Immature natural killer cell (primary cell): ENCODE data around the gene HID1. TPM values are rescaled to one million over a fixed set of nuclear protein-coding genes. Genes with fewer than 3 reads are reported as not detected.

Experiments used
- DNase-seq, 3 donors: peaks; one replicate each; pipeline ENCODE4 v3.0.0; 2022; ENCODE audit warnings: mixed read lengths in 1 of 3
- H3K27ac Mint-ChIP-seq, 6 donors: one replicate each; pipeline ENCODE4 v1.8.0; 2020; ENCODE audit warnings: mixed read lengths in 6 of 6, mild to moderate bottlenecking in 5 of 6, inconsistent platforms in 4 of 6, moderate library complexity in 3 of 6
- H3K27me3 Mint-ChIP-seq, 3 donors: one replicate each; pipeline ENCODE4 v1.8.0; 2020 to 2021; ENCODE audit warnings: low read depth in 3 of 3, mild to moderate bottlenecking in 3 of 3, mixed read lengths in 3 of 3, moderate library complexity in 3 of 3, inconsistent platforms in 1 of 3
- H3K36me3 Mint-ChIP-seq, 3 donors: one replicate each; pipeline ENCODE4 v1.8.0; 2020; ENCODE audit warnings: mixed read lengths in 3 of 3, inconsistent platforms in 2 of 3, mild to moderate bottlenecking in 2 of 3
- H3K4me1 Mint-ChIP-seq, 2 donors: one replicate each; pipeline ENCODE4 v1.8.0; 2020; ENCODE audit warnings: inconsistent platforms in 2 of 2, mild to moderate bottlenecking in 2 of 2, mixed read lengths in 2 of 2, moderate library complexity in 1 of 2
- H3K4me3 Mint-ChIP-seq, 5 donors: one replicate each; pipeline ENCODE4 v1.8.0; 2020; ENCODE audit warnings: mild to moderate bottlenecking in 5 of 5, mixed read lengths in 5 of 5, inconsistent platforms in 3 of 5, moderate library complexity in 3 of 5
- H3K9me3 Mint-ChIP-seq, 6 donors: one replicate each; pipeline ENCODE4 v1.8.0; 2020; ENCODE audit warnings: mild to moderate bottlenecking in 6 of 6, mixed read lengths in 6 of 6, inconsistent platforms in 4 of 6, moderate library complexity in 3 of 6
- polyA plus RNA-seq, 3 donors: library from polyadenylated mRNA; unstranded; fragments of 300-500 nt; fragmentation: Illumina TruSeq; gene quantifications; one replicate each; pipeline ENCODE4 v1.2.3, GENCODE V29; 2021

Gene HID1
- under 1 TPM in 2 of 3 donors, not detected in 1; 0.34 to 0.94 TPM for polyA plus RNA-seq

GRCh38 chr17:74972107-74972972, at the start of gene HID1:
Gene HID1 (minus strand): TSS chr17:74972759. CDS start chr17:74972656, 103 bp downstream.
- Mint-ChIP-seq H3K4me3 (peak within 1 kb of the TSS; percentile 83 to 95 (median 88)), H3K4me1 (peaks cover 4 to 6% of the 10 kb centered on the region in 2 donors), H3K36me3 (no peaks in the 10 kb centered on the region), H3K27ac (peak within 1 kb of the TSS in 3 of 6 donors; percentile 3 to 76 (median 62)), H3K9me3 (no peaks in the 10 kb centered on the region), H3K27me3 (peaks cover 6 to 24% (median 12%) of the 10 kb centered on the region in 3 donors)
- DNase-seq: peak; percentile 48 to 61 (median 57)

- no peak overlapping the region for H3K27ac Mint-ChIP-seq
- peaks cover 14 to 15% of the 10 kb centered on the region in 2 donors for H3K4me1 Mint-ChIP-seq
- peaks cover 20 to 33% (median 21%) of the 10 kb centered on the region in 3 donors for H3K36me3 Mint-ChIP-seq
- H3K4me3 Mint-ChIP-seq: no peak overlapping the region
- DNase-seq: no peak
- H3K9me3 Mint-ChIP-seq: no peaks in the 10 kb centered on the region
- peaks cover 0 to 5% (median 0%) of the 10 kb centered on the region in 3 donors for H3K27me3 Mint-ChIP-seq
Observed at GRCh38 chr17:75020331-75021110, 48.0 kb upstream of the HID1 start.

- H3K27me3 Mint-ChIP-seq: peaks cover 0 to 2% (median 0%) of the 10 kb centered on the region in 3 donors
- H3K27ac Mint-ChIP-seq: no peak overlapping the region
- no peaks in the 10 kb centered on the region for H3K9me3 Mint-ChIP-seq
- no peak overlapping the region for H3K4me3 Mint-ChIP-seq
- peaks cover 21 to 38% (median 23%) of the 10 kb centered on the region in 3 donors for H3K36me3 Mint-ChIP-seq
- H3K4me1 Mint-ChIP-seq: peaks cover 11 to 15% of the 10 kb centered on the region in 2 donors
- no peak for DNase-seq
Observed at GRCh38 chr17:75019710-75020109, 47.2 kb upstream of the HID1 start.

- no peak for DNase-seq
- Mint-ChIP-seq H3K36me3 (peaks cover 21 to 40% (median 23%) of the 10 kb centered on the region in 3 donors), H3K9me3 (no peaks in the 10 kb centered on the region), H3K4me3 (no peak overlapping the region), H3K27me3 (peaks cover 0 to 2% (median 0%) of the 10 kb centered on the region in 3 donors), H3K4me1 (peaks cover 10 to 17% of the 10 kb centered on the region in 2 donors), H3K27ac (no peak overlapping the region)
Observed at GRCh38 chr17:75019146-75019545, 46.6 kb upstream of the HID1 start.

GRCh38 chr17:75013092-75013559, 40.6 kb upstream of the HID1 start:
- peaks cover 26 to 35% of the 10 kb centered on the region in 2 donors for H3K4me1 Mint-ChIP-seq
- H3K27ac Mint-ChIP-seq: peak overlapping the region; percentile 89 to 95 (median 93)
- H3K9me3 Mint-ChIP-seq: no peaks in the 10 kb centered on the region
- no peak for DNase-seq
- H3K27me3 Mint-ChIP-seq: no peaks in the 10 kb centered on the region
- H3K36me3 Mint-ChIP-seq: peaks cover 4 to 12% (median 8%) of the 10 kb centered on the region in 3 donors
- H3K4me3 Mint-ChIP-seq: peak overlapping the region; percentile 91 to 96 (median 93)

GRCh38 chr17:75012346-75013091, 40.0 kb upstream of the HID1 start, which contains the start of gene MRPL58:
Gene MRPL58 (plus strand): TSS chr17:75012670. CDS start chr17:75012687, 17 bp downstream.
- H3K9me3 Mint-ChIP-seq: no peaks in the 10 kb centered on the region
- peak within 1 kb of the TSS; percentile 89 to 95 (median 93) for H3K27ac Mint-ChIP-seq
- peaks cover 0 to 2% (median 2%) of the 10 kb centered on the region in 3 donors for H3K27me3 Mint-ChIP-seq
- peaks cover 26 to 35% of the 10 kb centered on the region in 2 donors for H3K4me1 Mint-ChIP-seq
- peak within 1 kb of the TSS; percentile 91 to 96 (median 93) for H3K4me3 Mint-ChIP-seq
- peaks cover 4 to 12% (median 8%) of the 10 kb centered on the region in 3 donors for H3K36me3 Mint-ChIP-seq
- peak; percentile 85 to 86 (median 86) for DNase-seq

- Mint-ChIP-seq H3K4me3 (peak overlapping the region; percentile 91 to 96 (median 93)), H3K27me3 (peaks cover 0 to 2% (median 2%) of the 10 kb centered on the region in 3 donors), H3K27ac (peak overlapping the region; percentile 79 to 95 (median 93)), H3K36me3 (peaks cover 4 to 12% (median 8%) of the 10 kb centered on the region in 3 donors), H3K9me3 (no peaks in the 10 kb centered on the region), H3K4me1 (peaks cover 26 to 35% of the 10 kb centered on the region in 2 donors)
- DNase-seq: no peak
Observed at GRCh38 chr17:75012096-75012345, 39.5 kb upstream of the HID1 start.

GRCh38 chr17:75011401-75012095, 39.0 kb upstream of the HID1 start:
- Mint-ChIP-seq H3K4me3 (peak overlapping the region; percentile 91 to 96 (median 93)), H3K9me3 (no peaks in the 10 kb centered on the region), H3K36me3 (peaks cover 4 to 8% (median 8%) of the 10 kb centered on the region in 3 donors), H3K27me3 (peaks cover 0 to 2% (median 2%) of the 10 kb centered on the region in 3 donors), H3K4me1 (peaks cover 26 to 35% of the 10 kb centered on the region in 2 donors), H3K27ac (peak overlapping the region in 4 of 6 donors; percentile 79 to 95 (median 90))
- DNase-seq: no peak

- no peak for DNase-seq
- peaks cover 26 to 35% of the 10 kb centered on the region in 2 donors for H3K4me1 Mint-ChIP-seq
- peaks cover 4 to 8% (median 8%) of the 10 kb centered on the region in 3 donors for H3K36me3 Mint-ChIP-seq
- H3K27me3 Mint-ChIP-seq: peaks cover 2% of the 10 kb centered on the region in 3 donors
- H3K27ac Mint-ChIP-seq: peak overlapping the region in 1 of 6 donors; percentile 23
- no peaks in the 10 kb centered on the region for H3K9me3 Mint-ChIP-seq
- H3K4me3 Mint-ChIP-seq: peak overlapping the region; percentile 18 to 96 (median 53)
Observed at GRCh38 chr17:75010683-75011400, 38.3 kb upstream of the HID1 start.

- Mint-ChIP-seq H3K36me3 (peaks cover 0 to 4% (median 4%) of the 10 kb centered on the region in 3 donors), H3K27ac (no peak overlapping the region), H3K9me3 (no peaks in the 10 kb centered on the region), H3K27me3 (peaks cover 2% of the 10 kb centered on the region in 3 donors), H3K4me1 (peaks cover 19 to 22% of the 10 kb centered on the region in 2 donors), H3K4me3 (no peak overlapping the region)
- DNase-seq: no peak
Observed at GRCh38 chr17:75009139-75009724, 36.7 kb upstream of the HID1 start.

- Mint-ChIP-seq H3K4me1 (peaks cover 13 to 14% of the 10 kb centered on the region in 2 donors), H3K36me3 (no peaks in the 10 kb centered on the region), H3K4me3 (no peak overlapping the region), H3K27me3 (peaks cover 2% of the 10 kb centered on the region in 3 donors), H3K9me3 (no peaks in the 10 kb centered on the region), H3K27ac (no peak overlapping the region)
- DNase-seq: no peak
Observed at GRCh38 chr17:75008373-75008772, 35.8 kb upstream of the HID1 start.

- no peaks in the 10 kb centered on the region for H3K9me3 Mint-ChIP-seq
- H3K27ac Mint-ChIP-seq: no peak overlapping the region
- DNase-seq: no peak
- H3K4me1 Mint-ChIP-seq: no peaks in the 10 kb centered on the region
- H3K36me3 Mint-ChIP-seq: no peaks in the 10 kb centered on the region
- H3K27me3 Mint-ChIP-seq: peaks cover 2 to 8% (median 3%) of the 10 kb centered on the region in 3 donors
- no peak overlapping the region for H3K4me3 Mint-ChIP-seq
Observed at GRCh38 chr17:75006653-75007052, 34.1 kb upstream of the HID1 start.
